Cardiac muscle cell (in vitro differentiated cells and primary cell): ENCODE measurements around the gene CEP131. TPM values are rescaled to one million over a fixed set of nuclear protein-coding genes. Genes with fewer than 3 reads are reported as not detected.

ENCODE experiments used
- DNase-seq, 2 donors: peaks; one replicate each; pipeline versions ENCODE4 v3.0.0 to v3.0.0-alpha.2; 2010 to 2017; ENCODE audit warnings: low read depth in 1 of 2, low spot score in 1 of 2
- H3K27ac ChIP-seq: fragments of 200-600 bp; sonication (generic); 2 replicates; pipeline ENCODE4 v1.5.1; 2016
- H3K27me3 ChIP-seq: fragments of 200-600 bp; sonication (generic); 2 replicates; pipeline ENCODE4 v1.6.0; 2016; ENCODE audit warnings: control low read depth
- H3K36me3 ChIP-seq: fragments of 200-600 bp; sonication (generic); 2 replicates; pipeline ENCODE4 v1.5.1; 2016; ENCODE audit warnings: control low read depth
- H3K4me1 ChIP-seq: fragments of 200-600 bp; sonication (generic); 2 replicates; pipeline ENCODE4 v1.8.1; 2017; ENCODE audit warnings: low read depth, mild to moderate bottlenecking, mixed run types
- H3K4me3 ChIP-seq: fragments of 200-600 bp; sonication (generic); 2 replicates; pipeline ENCODE4 v1.5.1; 2016; ENCODE audit warnings: mild to moderate bottlenecking
- H3K9me3 ChIP-seq: fragments of 200-600 bp; sonication (generic); 2 replicates; pipeline ENCODE4 v1.5.1; 2017; ENCODE audit warnings: low read depth, mild to moderate bottlenecking, control low read depth
- CTCF ChIP-seq: IDR thresholded peaks from 2 replicates; pipeline ENCODE4 v1.5.1; 2012; ENCODE audit warnings: low read depth, mild to moderate bottlenecking, low read length
- polyA plus RNA-seq: library from polyadenylated mRNA; unstranded; fragments of >200 nt; fragmentation: Nextera tagmentation; extraction: Ambion mirVana; gene quantifications from 2 replicates; pipeline ENCODE4 v1.2.1, GENCODE V29; 2016
- total RNA-seq: library from RNA; depleted of rRNA; stranded (reverse); fragments of >200 nt; gene quantifications from 2 replicates; pipeline ENCODE4 v1.2.3, GENCODE V29; 2016

The CEP131 gene
- total and polyA plus RNA-seq, 2 experiments from 2014 or later: 29.2 to 37.0 TPM

- no peak for TF ChIP-seq CTCF
- DNase-seq: no peak
- Histone ChIP-seq H3K36me3 (no peaks in the 10 kb centered on the region), H3K9me3 (no peaks in the 10 kb centered on the region), H3K4me1 (peaks cover 12% of the 10 kb centered on the region), H3K27me3 (no peaks in the 10 kb centered on the region), H3K4me3 (no peak overlapping the region), H3K27ac (no peak overlapping the region)
These were observed 43.5 kb downstream of the CEP131 start for GRCh38 chr17:81179220-81179619.

GRCh38 chr17:81178136-81179091 lies 44.4 kb downstream of the CEP131 start:
- H3K9me3 ChIP-seq: no peaks in the 10 kb centered on the region

GRCh38 chr17:81176666-81177065 lies 46.1 kb downstream of the CEP131 start:
- Histone ChIP-seq H3K4me3 (no peak overlapping the region), H3K4me1 (peaks cover 12% of the 10 kb centered on the region), H3K36me3 (no peaks in the 10 kb centered on the region), H3K27ac (no peak overlapping the region), H3K9me3 (no peaks in the 10 kb centered on the region), H3K27me3 (no peaks in the 10 kb centered on the region)
- DNase-seq: no peak
- no peak for TF ChIP-seq CTCF

More at GRCh38 chr17:81178136-81179091, 44.4 kb downstream of the CEP131 start:
- H3K27ac ChIP-seq: no peak overlapping the region
- no peak for DNase-seq
- no peak overlapping the region for H3K4me3 ChIP-seq
- no peaks in the 10 kb centered on the region for H3K36me3 ChIP-seq
- peaks cover 12% of the 10 kb centered on the region for H3K4me1 ChIP-seq
- H3K27me3 ChIP-seq: no peaks in the 10 kb centered on the region
- TF ChIP-seq CTCF: no peak

- no peaks in the 10 kb centered on the region for H3K36me3 ChIP-seq
- H3K4me1 ChIP-seq: no peaks in the 10 kb centered on the region
- no peak for TF ChIP-seq CTCF
- no peak for DNase-seq
- no peak overlapping the region for H3K4me3 ChIP-seq
- H3K27ac ChIP-seq: no peak overlapping the region
- H3K9me3 ChIP-seq: no peaks in the 10 kb centered on the region
- H3K27me3 ChIP-seq: no peaks in the 10 kb centered on the region
These were observed 49.0 kb downstream of the CEP131 start for GRCh38 chr17:81173762-81174155.

GRCh38 chr17:81173052-81173761 lies 49.6 kb downstream of the CEP131 start:
- no peak for TF ChIP-seq CTCF
- Histone ChIP-seq H3K36me3 (no peaks in the 10 kb centered on the region), H3K27me3 (no peaks in the 10 kb centered on the region), H3K4me3 (no peak overlapping the region), H3K27ac (no peak overlapping the region), H3K4me1 (no peaks in the 10 kb centered on the region), H3K9me3 (no peaks in the 10 kb centered on the region)
- no peak for DNase-seq
